Cardiac muscle cell (in vitro differentiated cells and primary cell): Measurements from ENCODE around the gene RBM47. TPM values are rescaled to one million over a fixed set of nuclear protein-coding genes. Genes with fewer than 3 reads are reported as not detected.
A peak's percentile ranks its signal among the peaks of the same experiment; 100 is the strongest.

Source experiments
- DNase-seq, 2 donors: peaks; one replicate each; pipeline versions ENCODE4 v3.0.0 to v3.0.0-alpha.2; 2010 to 2017; ENCODE audit warnings: low read depth in 1 of 2, low spot score in 1 of 2
- H3K27ac ChIP-seq: fragments of 200-600 bp; sonication (generic); 2 replicates; pipeline ENCODE4 v1.5.1; 2016
- H3K27me3 ChIP-seq: fragments of 200-600 bp; sonication (generic); 2 replicates; pipeline ENCODE4 v1.6.0; 2016; ENCODE audit warnings: control low read depth
- H3K36me3 ChIP-seq: fragments of 200-600 bp; sonication (generic); 2 replicates; pipeline ENCODE4 v1.5.1; 2016; ENCODE audit warnings: control low read depth
- H3K4me1 ChIP-seq: fragments of 200-600 bp; sonication (generic); 2 replicates; pipeline ENCODE4 v1.8.1; 2017; ENCODE audit warnings: low read depth, mild to moderate bottlenecking, mixed run types
- H3K4me3 ChIP-seq: fragments of 200-600 bp; sonication (generic); 2 replicates; pipeline ENCODE4 v1.5.1; 2016; ENCODE audit warnings: mild to moderate bottlenecking
- H3K9me3 ChIP-seq: fragments of 200-600 bp; sonication (generic); 2 replicates; pipeline ENCODE4 v1.5.1; 2017; ENCODE audit warnings: low read depth, mild to moderate bottlenecking, control low read depth
- polyA plus RNA-seq: library from polyadenylated mRNA; unstranded; fragments of >200 nt; fragmentation: Nextera tagmentation; extraction: Ambion mirVana; gene quantifications from 2 replicates; pipeline ENCODE4 v1.2.1, GENCODE V29; 2016
- total RNA-seq: library from RNA; depleted of rRNA; stranded (reverse); fragments of >200 nt; gene quantifications from 2 replicates; pipeline ENCODE4 v1.2.3, GENCODE V29; 2016
- TF ChIP-seq, protein P1 (sequence below): IDR thresholded peaks from 2 replicates; pipeline ENCODE4 v1.5.1; 2012; ENCODE audit warnings: low read depth, mild to moderate bottlenecking, low read length

Gene RBM47
- total and polyA plus RNA-seq, 2 experiments from 2014 or later, result 1.1 to 1.4 TPM

DNA sequence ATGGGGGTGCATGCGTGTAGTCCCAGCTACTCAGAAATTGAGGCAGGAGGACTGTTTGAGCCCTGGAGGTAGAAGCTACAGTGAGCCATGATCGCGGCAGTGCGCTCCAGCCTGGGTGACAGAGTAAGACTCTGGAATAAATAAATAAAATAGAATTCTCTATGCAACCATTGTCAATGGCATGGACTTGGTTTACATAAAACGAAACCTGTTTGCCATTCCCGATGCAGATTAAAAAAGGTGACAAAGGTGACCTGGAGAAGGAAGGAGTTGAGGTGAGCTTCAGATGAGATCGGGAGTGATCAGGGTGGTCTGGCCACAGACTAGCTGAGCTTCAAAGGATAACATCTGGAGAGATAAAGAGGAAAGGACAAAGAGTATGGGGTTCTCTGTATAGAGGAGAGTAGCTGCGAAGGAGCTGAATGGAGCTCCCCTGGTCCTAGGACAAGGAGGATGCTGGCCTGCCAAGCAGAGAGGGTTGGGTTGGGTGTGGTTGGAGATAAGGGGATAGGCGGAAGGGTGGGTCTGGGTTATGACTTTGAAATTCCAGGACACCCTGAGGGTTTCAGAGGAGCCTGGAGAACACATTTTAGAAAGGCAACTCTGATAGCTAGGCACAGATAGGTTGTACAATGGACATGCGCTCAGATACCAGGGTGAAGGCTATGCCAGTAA, 98.6 kb downstream of the RBM47 start:
- Histone ChIP-seq H3K4me3 (no peak overlapping the region), H3K27me3 (no peaks in the 10 kb centered on the region), H3K4me1 (no peaks in the 10 kb centered on the region), H3K9me3 (no peaks in the 10 kb centered on the region), H3K36me3 (no peaks in the 10 kb centered on the region), H3K27ac (no peak overlapping the region)
- TF ChIP-seq, protein P1, sequence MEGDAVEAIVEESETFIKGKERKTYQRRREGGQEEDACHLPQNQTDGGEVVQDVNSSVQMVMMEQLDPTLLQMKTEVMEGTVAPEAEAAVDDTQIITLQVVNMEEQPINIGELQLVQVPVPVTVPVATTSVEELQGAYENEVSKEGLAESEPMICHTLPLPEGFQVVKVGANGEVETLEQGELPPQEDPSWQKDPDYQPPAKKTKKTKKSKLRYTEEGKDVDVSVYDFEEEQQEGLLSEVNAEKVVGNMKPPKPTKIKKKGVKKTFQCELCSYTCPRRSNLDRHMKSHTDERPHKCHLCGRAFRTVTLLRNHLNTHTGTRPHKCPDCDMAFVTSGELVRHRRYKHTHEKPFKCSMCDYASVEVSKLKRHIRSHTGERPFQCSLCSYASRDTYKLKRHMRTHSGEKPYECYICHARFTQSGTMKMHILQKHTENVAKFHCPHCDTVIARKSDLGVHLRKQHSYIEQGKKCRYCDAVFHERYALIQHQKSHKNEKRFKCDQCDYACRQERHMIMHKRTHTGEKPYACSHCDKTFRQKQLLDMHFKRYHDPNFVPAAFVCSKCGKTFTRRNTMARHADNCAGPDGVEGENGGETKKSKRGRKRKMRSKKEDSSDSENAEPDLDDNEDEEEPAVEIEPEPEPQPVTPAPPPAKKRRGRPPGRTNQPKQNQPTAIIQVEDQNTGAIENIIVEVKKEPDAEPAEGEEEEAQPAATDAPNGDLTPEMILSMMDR, result no peak
- DNase-seq, result no peak

DNA sequence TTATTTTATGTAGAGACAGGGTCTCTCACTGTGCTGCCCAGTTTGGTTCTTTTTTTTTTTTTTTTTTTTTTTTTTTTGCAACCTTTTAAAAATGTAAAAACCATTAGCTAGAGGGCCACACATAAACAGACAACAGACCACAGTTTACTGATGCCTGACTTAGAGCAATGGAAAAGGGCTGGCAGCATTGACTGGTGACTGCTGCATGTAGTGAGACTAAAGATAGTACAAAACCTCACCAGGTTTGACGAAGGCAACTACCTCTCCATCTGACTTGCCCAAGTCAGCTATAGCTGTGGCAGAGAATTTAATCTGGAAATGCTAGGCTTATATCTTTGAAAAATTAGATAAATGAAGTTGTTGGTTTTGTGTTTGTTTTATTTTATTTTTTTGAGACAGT, 102.9 kb downstream of the RBM47 start:
- H3K36me3 ChIP-seq, result no peaks in the 10 kb centered on the region
- no peak overlapping the region for H3K4me3 ChIP-seq
- TF ChIP-seq, protein P1, result no peak
- H3K4me1 ChIP-seq, result no peaks in the 10 kb centered on the region
- no peak overlapping the region for H3K27ac ChIP-seq
- H3K9me3 ChIP-seq, result no peaks in the 10 kb centered on the region
- H3K27me3 ChIP-seq, result no peaks in the 10 kb centered on the region
- no peak for DNase-seq

DNA sequence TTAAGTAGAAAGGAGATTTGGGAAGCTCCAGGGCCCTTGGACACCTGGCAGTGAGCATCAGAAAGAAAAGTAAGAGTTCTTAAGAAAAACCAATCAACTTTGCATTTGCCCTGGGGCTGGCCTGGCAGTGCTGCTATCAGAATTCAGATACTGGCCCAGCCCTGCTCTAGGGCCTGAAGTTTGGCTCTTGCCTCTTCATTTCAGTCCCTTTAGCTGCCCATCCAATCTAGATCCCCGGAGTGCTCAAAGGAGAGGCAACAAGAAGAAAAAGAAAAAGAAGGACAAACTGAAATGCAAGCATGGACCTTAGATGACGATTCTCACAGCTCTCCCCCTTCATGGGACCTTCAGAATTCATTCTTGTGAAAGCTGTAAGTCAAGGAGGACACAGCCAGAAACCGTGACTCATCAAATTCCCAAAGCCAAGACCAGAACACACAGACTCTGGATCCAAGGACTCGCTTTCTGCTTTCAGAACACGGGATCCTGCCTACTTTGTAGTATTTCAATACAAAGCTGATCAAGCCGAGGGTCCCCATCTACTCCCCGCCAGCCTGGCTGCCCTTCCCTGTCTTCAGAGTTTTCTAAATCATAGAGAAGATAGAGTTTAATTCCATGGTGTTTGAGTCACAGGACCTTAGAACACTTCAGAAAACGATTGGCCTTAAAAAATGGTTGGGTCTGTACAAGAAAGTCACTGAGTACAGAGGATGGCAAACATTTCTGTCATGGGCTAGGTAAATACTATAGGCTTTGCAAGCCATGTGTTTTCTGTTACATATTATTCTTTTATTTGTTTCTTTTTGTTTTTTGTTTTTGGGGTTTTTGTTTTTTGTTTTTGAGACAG, 103.7 kb downstream of the RBM47 start:
- TF ChIP-seq, protein P1, result no peak
- H3K27ac ChIP-seq, result no peak overlapping the region
- H3K27me3 ChIP-seq, result no peaks in the 10 kb centered on the region
- H3K9me3 ChIP-seq, result no peaks in the 10 kb centered on the region
- H3K4me1 ChIP-seq, result no peaks in the 10 kb centered on the region
- H3K36me3 ChIP-seq, result no peaks in the 10 kb centered on the region
- no peak overlapping the region for H3K4me3 ChIP-seq
- DNase-seq, result peak in 1 of 2 donors; percentile 93

DNA sequence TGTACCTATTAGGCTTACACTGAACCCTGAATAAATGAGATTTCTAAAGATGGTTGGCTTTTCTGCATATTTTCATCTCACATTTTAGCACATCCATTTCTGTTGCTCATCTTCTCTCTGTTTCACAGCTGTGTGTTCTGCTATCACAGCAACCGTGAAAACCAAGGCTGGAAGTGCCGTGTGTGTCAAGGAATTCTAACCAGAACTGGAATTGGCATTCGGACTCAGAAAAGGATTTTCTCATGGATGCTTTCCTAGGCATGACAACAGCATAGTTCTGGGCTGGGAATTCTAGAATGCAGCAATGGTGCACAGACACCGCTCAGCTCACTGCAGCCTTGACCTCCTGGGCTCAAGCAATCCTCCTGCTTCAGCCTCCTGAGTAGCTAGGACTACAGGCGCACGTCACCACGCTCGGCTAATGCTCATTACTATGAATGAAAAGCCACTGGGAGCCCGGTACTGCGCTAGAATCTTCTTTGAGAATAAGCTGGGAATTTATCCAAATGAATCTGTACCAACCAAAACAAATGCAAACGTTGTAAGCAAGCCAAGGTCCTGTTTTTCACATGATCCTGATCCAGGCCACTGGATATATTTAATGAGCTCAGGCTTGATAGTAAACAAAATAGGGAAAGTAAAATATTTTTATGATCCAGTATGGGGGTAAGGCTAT, 105.2 kb downstream of the RBM47 start:
- no peaks in the 10 kb centered on the region for H3K4me1 ChIP-seq
- TF ChIP-seq, protein P1, result no peak
- H3K36me3 ChIP-seq, result no peaks in the 10 kb centered on the region
- H3K9me3 ChIP-seq, result no peaks in the 10 kb centered on the region
- DNase-seq, result peak in 1 of 2 donors; percentile 67
- no peaks in the 10 kb centered on the region for H3K27me3 ChIP-seq
- H3K27ac ChIP-seq, result no peak overlapping the region
- no peak overlapping the region for H3K4me3 ChIP-seq

DNA sequence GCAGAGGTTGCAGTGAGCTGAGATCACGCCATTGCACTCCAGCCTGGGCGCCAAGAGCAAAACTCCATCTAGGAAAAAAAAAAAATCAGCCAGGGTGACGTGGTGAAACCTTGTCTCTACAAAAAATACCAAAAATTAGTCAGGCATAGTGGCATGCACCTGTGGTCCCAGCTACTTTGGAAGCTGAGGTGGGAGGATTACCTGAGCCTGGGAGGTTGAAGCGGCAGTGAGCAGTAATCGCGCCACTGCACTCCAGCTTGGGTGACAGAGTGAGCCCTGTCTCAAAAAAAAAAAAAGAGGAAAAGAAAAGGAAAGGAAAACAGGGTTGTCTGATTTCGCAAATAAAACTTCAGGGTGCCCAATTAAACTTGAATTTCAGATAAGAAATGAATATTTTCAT, 106.1 kb downstream of the RBM47 start:
- DNase-seq, result no peak

More for the DNA sequence above, 106.1 kb downstream of the RBM47 start:
- Histone ChIP-seq H3K9me3 (no peaks in the 10 kb centered on the region), H3K4me3 (no peak overlapping the region), H3K4me1 (no peaks in the 10 kb centered on the region), H3K27me3 (no peaks in the 10 kb centered on the region), H3K27ac (no peak overlapping the region), H3K36me3 (no peaks in the 10 kb centered on the region)
- TF ChIP-seq, protein P1, result no peak
